Left forelimb (tissue), 1 donor: ENCODE results near the gene TSPOAP1.
A peak's percentile ranks its signal among the peaks of the same experiment; 100 is the strongest.

Experiments used
- DNase-seq: peaks from one replicate; pipeline ENCODE4 v3.0.0-alpha.2; 2018; ENCODE audit warnings: low spot score

Gene TSPOAP1

GRCh38 chr17:58329810-58330537, 1.4 kb upstream of the TSPOAP1 start:
- no peak for DNase-seq

- DNase-seq = no peak
Measured at GRCh38 chr17:58329035-58329809, 627 bp upstream of the TSPOAP1 start.

GRCh38 chr17:58327363-58328194, 1.0 kb downstream of the TSPOAP1 start:
- DNase-seq = no peak

GRCh38 chr17:58326609-58327362, 1.8 kb downstream of the TSPOAP1 start:
- no peak for DNase-seq

GRCh38 chr17:58325976-58326468, 2.6 kb downstream of the TSPOAP1 start:
- DNase-seq = no peak

GRCh38 chr17:58325289-58325726, 3.3 kb downstream of the TSPOAP1 start:
- DNase-seq = no peak

- DNase-seq = no peak
Measured at GRCh38 chr17:58324409-58325288, 3.9 kb downstream of the TSPOAP1 start.

- no peak for DNase-seq
Measured at GRCh38 chr17:58324056-58324408, 4.6 kb downstream of the TSPOAP1 start.

- no peak for DNase-seq
Measured at GRCh38 chr17:58323366-58324055, 5.1 kb downstream of the TSPOAP1 start.

- no peak for DNase-seq
Measured at GRCh38 chr17:58322581-58323185, 5.9 kb downstream of the TSPOAP1 start.

- no peak for DNase-seq
Measured at GRCh38 chr17:58321571-58322525, 6.7 kb downstream of the TSPOAP1 start.

GRCh38 chr17:58320570-58321323, 7.8 kb downstream of the TSPOAP1 start:
- DNase-seq = no peak

GRCh38 chr17:58320163-58320558, 8.4 kb downstream of the TSPOAP1 start:
- DNase-seq = no peak

GRCh38 chr17:58319173-58320162, 9.1 kb downstream of the TSPOAP1 start:
- DNase-seq = peak; percentile 55

GRCh38 chr17:58318627-58319172, 9.9 kb downstream of the TSPOAP1 start:
- peak; percentile 37 for DNase-seq

GRCh38 chr17:58318065-58318481, 10.5 kb downstream of the TSPOAP1 start:
- peak; percentile 46 for DNase-seq
